Loucy (cell line): ENCODE measurements around the gene CACNA2D3.

Experiments used
- H2AFZ ChIP-seq: fragments of 200-600 bp; sonication (generic); 2 replicates; pipeline ENCODE4 v1.6.0; 2016; ENCODE audit warnings: antibody characterized with exemption, mild to moderate bottlenecking, low read length, moderate library complexity
- H3F3A ChIP-seq: fragments of 200-600 bp; 2 replicates; pipeline ENCODE4 v1.6.0; 2016; ENCODE audit warnings: antibody characterized with exemption, low read depth, mild to moderate bottlenecking
- H3K27me3 ChIP-seq: fragments of 200-600 bp; sonication (generic); 2 replicates; pipeline ENCODE4 v1.6.1; 2014; ENCODE audit warnings: low read length, mild to moderate bottlenecking; ENCODE audit not compliant: insufficient read depth, poor library complexity, severe bottlenecking
- H3K36me3 ChIP-seq: fragments of 200-600 bp; sonication (generic); 2 replicates; pipeline ENCODE4 v1.6.1; 2016; ENCODE audit warnings: low read length; ENCODE audit not compliant: insufficient read depth
- H3K4me1 ChIP-seq: fragments of 200-600 bp; sonication (generic); 2 replicates; pipeline ENCODE4 v1.5.1; 2014; ENCODE audit warnings: low read length, mild to moderate bottlenecking; ENCODE audit not compliant: insufficient read depth, poor library complexity, severe bottlenecking
- H3K4me2 ChIP-seq: fragments of 200-600 bp; sonication (generic); 2 replicates; pipeline ENCODE4 v1.6.0; 2014; ENCODE audit warnings: antibody characterized with exemption, low read length, low read depth, mild to moderate bottlenecking; ENCODE audit not compliant: poor library complexity, severe bottlenecking
- H3K4me3 ChIP-seq: fragments of 200-600 bp; sonication (generic); 2 replicates; pipeline ENCODE4 v1.5.1; 2014; ENCODE audit warnings: low read length, mild to moderate bottlenecking, mixed read lengths; ENCODE audit not compliant: poor library complexity, severe bottlenecking
- H3K79me2 ChIP-seq: fragments of 200-600 bp; sonication (generic); 2 replicates; pipeline ENCODE4 v1.6.1; 2014; ENCODE audit warnings: low read length; ENCODE audit not compliant: insufficient read depth
- H3K9ac ChIP-seq: fragments of 200-600 bp; sonication (generic); 2 replicates; pipeline ENCODE4 v1.6.0; 2014; ENCODE audit warnings: mild to moderate bottlenecking, low read depth, low read length, moderate library complexity; ENCODE audit not compliant: poor library complexity, severe bottlenecking
- H3K9me2 ChIP-seq: fragments of 200-600 bp; sonication (generic); replicated peaks from 2 replicates; pipeline ENCODE4 v1.6.1; 2016; ENCODE audit warnings: low read depth, low read length, mixed read lengths
- H3K9me3 ChIP-seq: fragments of 200-600 bp; sonication (generic); 2 replicates; pipeline ENCODE4 v1.6.1; 2014; ENCODE audit warnings: mild to moderate bottlenecking, antibody characterized with exemption, low read length, low read depth; ENCODE audit not compliant: insufficient read depth
- H4K20me1 ChIP-seq: fragments of 200-600 bp; sonication (generic); 2 replicates; pipeline ENCODE4 v1.6.0; 2014; ENCODE audit warnings: antibody characterized with exemption, low read length, mild to moderate bottlenecking; ENCODE audit not compliant: insufficient read depth, poor library complexity, severe bottlenecking
- EZH2phosphoT487 ChIP-seq: fragments of 200-600 bp; IDR thresholded peaks from 2 replicates; pipeline ENCODE4 v1.6.1; 2018; ENCODE audit warnings: antibody characterized with exemption, mild to moderate bottlenecking, moderate library complexity, borderline replicate concordance
- TF ChIP-seq, protein P1 (sequence below): fragments of 200-600 bp; sonication (generic); conservative IDR thresholded peaks from 2 replicates; pipeline ENCODE4 v1.5.1; 2014; ENCODE audit warnings: mild to moderate bottlenecking, antibody characterized with exemption, low read length

CACNA2D3 gene

GRCh38 chr3:55089211-55089610 lies 966.9 kb downstream of the CACNA2D3 start:
- TF ChIP-seq, protein P1, sequence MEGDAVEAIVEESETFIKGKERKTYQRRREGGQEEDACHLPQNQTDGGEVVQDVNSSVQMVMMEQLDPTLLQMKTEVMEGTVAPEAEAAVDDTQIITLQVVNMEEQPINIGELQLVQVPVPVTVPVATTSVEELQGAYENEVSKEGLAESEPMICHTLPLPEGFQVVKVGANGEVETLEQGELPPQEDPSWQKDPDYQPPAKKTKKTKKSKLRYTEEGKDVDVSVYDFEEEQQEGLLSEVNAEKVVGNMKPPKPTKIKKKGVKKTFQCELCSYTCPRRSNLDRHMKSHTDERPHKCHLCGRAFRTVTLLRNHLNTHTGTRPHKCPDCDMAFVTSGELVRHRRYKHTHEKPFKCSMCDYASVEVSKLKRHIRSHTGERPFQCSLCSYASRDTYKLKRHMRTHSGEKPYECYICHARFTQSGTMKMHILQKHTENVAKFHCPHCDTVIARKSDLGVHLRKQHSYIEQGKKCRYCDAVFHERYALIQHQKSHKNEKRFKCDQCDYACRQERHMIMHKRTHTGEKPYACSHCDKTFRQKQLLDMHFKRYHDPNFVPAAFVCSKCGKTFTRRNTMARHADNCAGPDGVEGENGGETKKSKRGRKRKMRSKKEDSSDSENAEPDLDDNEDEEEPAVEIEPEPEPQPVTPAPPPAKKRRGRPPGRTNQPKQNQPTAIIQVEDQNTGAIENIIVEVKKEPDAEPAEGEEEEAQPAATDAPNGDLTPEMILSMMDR: no peak
- TF ChIP-seq EZH2phosphoT487: no peak

GRCh38 chr3:55090291-55090690 lies 967.9 kb downstream of the CACNA2D3 start:
- no peak overlapping the region for H3K4me3 ChIP-seq
- H4K20me1 ChIP-seq: no peaks in the 10 kb centered on the region
- H3K9me2 ChIP-seq: no peaks in the 10 kb centered on the region
- no peak overlapping the region for H3K4me2 ChIP-seq
- H3K9me3 ChIP-seq: no peaks in the 10 kb centered on the region
- no peaks in the 10 kb centered on the region for H3K79me2 ChIP-seq
- H2AFZ ChIP-seq: no peak overlapping the region
- H3K27me3 ChIP-seq: no peaks in the 10 kb centered on the region
- no peaks in the 10 kb centered on the region for H3K36me3 ChIP-seq
- H3K9ac ChIP-seq: no peak overlapping the region
- TF ChIP-seq EZH2phosphoT487: no peak
- TF ChIP-seq, protein P1: no peak
- no peaks in the 10 kb centered on the region for H3F3A ChIP-seq
- H3K4me1 ChIP-seq: no peaks in the 10 kb centered on the region

More at GRCh38 chr3:55089211-55089610, 966.9 kb downstream of the CACNA2D3 start:
- Histone ChIP-seq H4K20me1 (no peaks in the 10 kb centered on the region), H3F3A (no peaks in the 10 kb centered on the region), H3K9me2 (no peaks in the 10 kb centered on the region), H2AFZ (no peak overlapping the region), H3K4me1 (no peaks in the 10 kb centered on the region), H3K79me2 (no peaks in the 10 kb centered on the region), H3K9ac (no peak overlapping the region), H3K4me3 (no peak overlapping the region), H3K4me2 (no peak overlapping the region), H3K36me3 (no peaks in the 10 kb centered on the region), H3K9me3 (no peaks in the 10 kb centered on the region), H3K27me3 (no peaks in the 10 kb centered on the region)

GRCh38 chr3:55090746-55091145 lies 968.4 kb downstream of the CACNA2D3 start:
- no peaks in the 10 kb centered on the region for H3K9me3 ChIP-seq
- no peaks in the 10 kb centered on the region for H3K4me1 ChIP-seq
- H3K27me3 ChIP-seq: no peaks in the 10 kb centered on the region
- H3K4me3 ChIP-seq: no peak overlapping the region
- H3F3A ChIP-seq: no peaks in the 10 kb centered on the region
- no peaks in the 10 kb centered on the region for H3K36me3 ChIP-seq
- H3K79me2 ChIP-seq: no peaks in the 10 kb centered on the region
- H4K20me1 ChIP-seq: no peaks in the 10 kb centered on the region
- no peak overlapping the region for H3K4me2 ChIP-seq
- TF ChIP-seq EZH2phosphoT487: no peak
- TF ChIP-seq, protein P1: no peak
- H3K9ac ChIP-seq: no peak overlapping the region
- no peak overlapping the region for H2AFZ ChIP-seq
- no peaks in the 10 kb centered on the region for H3K9me2 ChIP-seq
